ENCODE results near the gene SFI1.
"Not testable (repeated sequence)": the region's sequence is repeated elsewhere in the genome, so short reads cannot be mapped to it uniquely, and the experiment has no call there.

SFI1 gene

DNA sequence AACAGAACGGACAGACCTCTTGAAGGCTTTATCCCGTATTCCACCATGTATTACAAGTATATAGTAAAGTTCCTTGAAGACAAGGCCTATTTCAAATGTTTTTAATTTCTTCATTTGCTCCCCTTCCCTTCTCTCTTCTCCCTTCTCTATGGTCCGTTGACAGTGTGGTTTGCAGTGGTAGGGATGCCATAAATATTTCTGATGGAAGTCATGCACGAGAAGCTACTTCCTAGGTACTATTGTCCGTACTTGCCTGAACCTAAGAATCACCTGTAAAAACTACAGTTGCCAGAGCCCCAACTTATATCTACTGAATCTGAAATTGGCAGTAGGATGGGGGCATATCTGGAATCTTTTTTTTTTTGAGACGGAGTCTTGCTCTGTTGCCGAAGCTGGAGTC lies 162.9 kb downstream of the SFI1 start:
- Histone ChIP-seq H3K36me3 (no peaks in the 10 kb centered on the region), H3K27me3 (no peaks in the 10 kb centered on the region), H3K4me3 (ENCODE audit: low read depth in 1 of 2, low read length in 1 of 2) (no peak overlapping the region), H3K4me1 (ENCODE audit: control insufficient read depth in 1 of 2, insufficient read depth in 1 of 2, low read depth in 1 of 2, low read length in 1 of 2) (peaks cover 18 to 32% of the 10 kb centered on the region in 2 experiments), H3K27ac (no peak overlapping the region), H3K9me3 (no peaks in the 10 kb centered on the region)
- TF ChIP-seq, protein P1, sequence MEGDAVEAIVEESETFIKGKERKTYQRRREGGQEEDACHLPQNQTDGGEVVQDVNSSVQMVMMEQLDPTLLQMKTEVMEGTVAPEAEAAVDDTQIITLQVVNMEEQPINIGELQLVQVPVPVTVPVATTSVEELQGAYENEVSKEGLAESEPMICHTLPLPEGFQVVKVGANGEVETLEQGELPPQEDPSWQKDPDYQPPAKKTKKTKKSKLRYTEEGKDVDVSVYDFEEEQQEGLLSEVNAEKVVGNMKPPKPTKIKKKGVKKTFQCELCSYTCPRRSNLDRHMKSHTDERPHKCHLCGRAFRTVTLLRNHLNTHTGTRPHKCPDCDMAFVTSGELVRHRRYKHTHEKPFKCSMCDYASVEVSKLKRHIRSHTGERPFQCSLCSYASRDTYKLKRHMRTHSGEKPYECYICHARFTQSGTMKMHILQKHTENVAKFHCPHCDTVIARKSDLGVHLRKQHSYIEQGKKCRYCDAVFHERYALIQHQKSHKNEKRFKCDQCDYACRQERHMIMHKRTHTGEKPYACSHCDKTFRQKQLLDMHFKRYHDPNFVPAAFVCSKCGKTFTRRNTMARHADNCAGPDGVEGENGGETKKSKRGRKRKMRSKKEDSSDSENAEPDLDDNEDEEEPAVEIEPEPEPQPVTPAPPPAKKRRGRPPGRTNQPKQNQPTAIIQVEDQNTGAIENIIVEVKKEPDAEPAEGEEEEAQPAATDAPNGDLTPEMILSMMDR (IDR thresholded peaks at IDR 0.05) = no peak

DNA sequence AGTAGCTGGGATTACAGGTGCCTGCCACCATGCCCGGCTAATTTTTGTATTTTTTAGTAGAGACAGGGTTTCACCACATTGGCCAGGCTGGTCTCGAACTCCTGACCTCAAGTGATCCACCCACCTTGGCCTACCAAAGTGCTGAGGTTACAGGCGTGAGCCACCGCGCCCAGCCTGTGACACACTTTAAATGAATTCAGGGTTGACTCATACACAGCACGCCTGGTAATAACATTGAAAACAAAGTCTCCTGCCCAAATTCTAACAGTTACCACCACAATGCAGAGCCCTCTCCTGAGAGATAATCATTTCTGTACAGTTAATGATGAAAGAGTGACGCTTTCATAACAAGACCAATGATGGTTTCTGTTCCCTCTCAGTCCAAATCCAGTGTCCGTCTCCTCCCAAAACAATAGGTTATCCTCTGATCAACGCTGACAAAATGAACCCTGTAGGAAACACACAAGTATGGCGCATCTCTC lies 164.6 kb downstream of the SFI1 start:
- H3K27me3 ChIP-seq, H3K9me3 ChIP-seq, H3K36me3 ChIP-seq: not testable (repeated sequence)
- H3K27ac ChIP-seq = peak overlapping the region; percentile 88
- peaks cover 25 to 36% of the 10 kb centered on the region in 2 experiments for H3K4me1 ChIP-seq (ENCODE audit: control insufficient read depth in 1 of 2, insufficient read depth in 1 of 2, low read depth in 1 of 2, low read length in 1 of 2)
- H3K4me3 ChIP-seq (ENCODE audit: low read depth in 1 of 2, low read length in 1 of 2) = peak overlapping the region; percentile 80 to 96

DNA sequence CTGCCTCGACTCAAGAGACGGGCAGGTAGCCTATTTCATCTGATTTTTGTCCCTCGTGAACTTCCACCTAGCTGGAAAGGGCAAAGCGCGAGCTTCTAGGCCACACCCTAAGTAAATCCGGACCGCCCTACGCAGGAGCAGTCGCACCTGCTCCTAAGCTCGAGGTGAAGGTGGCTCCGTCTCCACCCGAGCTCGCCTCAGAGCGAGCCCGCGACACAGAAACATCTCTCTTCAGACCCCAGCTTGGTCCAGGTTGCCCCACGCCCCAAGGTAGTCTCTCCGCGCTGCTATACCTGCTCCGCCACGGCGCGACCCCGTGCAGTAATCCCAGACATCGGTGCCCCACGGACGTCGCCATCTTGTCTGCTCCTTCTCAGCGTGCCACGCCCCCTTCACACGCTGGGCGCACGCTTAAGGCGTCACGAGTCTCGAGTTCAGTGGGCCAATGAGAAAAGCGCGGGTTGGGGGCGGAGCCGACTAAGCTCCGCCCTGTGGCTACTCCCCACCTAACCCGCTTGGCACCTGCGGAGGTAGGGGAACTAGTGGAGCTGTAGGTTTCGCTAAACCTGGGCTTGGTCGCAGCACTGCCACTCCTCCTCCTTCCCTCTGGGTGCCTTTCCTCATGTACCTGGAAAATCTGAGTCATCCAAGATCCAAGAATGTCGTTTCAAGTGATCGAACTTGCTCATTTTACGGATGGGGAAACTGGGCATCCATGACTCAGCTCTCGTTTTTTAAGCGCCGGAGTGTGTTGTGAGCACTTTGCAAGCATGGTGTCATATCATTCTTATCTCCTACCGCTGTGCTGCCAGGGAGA lies 165.7 kb downstream of the SFI1 start, which contains the start of gene PISD:
PISD (minus strand) TSS at position 365 of the 817 bp plus-strand sequence; CDS start at position 358, 7 bp downstream.
- TF ChIP-seq, protein P1 (IDR thresholded peaks at IDR 0.05) = peak; percentile 39
- Histone ChIP-seq H3K27ac (peak within 1 kb of the TSS; percentile 88), H3K36me3 (no peaks in the 10 kb centered on the region), H3K27me3 (no peaks in the 10 kb centered on the region), H3K4me3 (ENCODE audit: low read depth in 1 of 2, low read length in 1 of 2) (peak within 1 kb of the TSS; percentile 80 to 96), H3K9me3 (no peaks in the 10 kb centered on the region), H3K4me1 (ENCODE audit: control insufficient read depth in 1 of 2, insufficient read depth in 1 of 2, low read depth in 1 of 2, low read length in 1 of 2) (peaks cover 26 to 38% of the 10 kb centered on the region in 2 experiments)

DNA sequence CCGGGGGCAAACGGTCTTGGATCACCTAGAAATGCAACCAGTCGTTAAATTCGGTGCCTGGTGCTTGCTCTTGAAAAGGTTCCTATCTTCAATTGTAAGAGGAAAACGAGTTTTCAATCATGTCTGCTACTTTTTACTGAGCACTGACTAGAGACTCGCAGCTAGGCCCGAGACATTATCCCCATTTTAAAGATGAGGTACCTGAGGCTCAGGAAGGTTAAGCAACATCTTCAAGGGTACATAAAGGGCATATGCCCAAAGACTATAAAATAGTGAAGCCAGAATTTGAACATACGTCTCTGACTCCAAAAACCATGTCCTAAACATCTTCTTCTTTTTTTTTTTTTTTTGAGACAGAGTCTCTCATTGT lies 166.3 kb downstream of the SFI1 start:
- peak overlapping the region; percentile 80 to 96 for H3K4me3 ChIP-seq (ENCODE audit: low read depth in 1 of 2, low read length in 1 of 2)
- H3K27ac ChIP-seq = peak overlapping the region; percentile 88
- H3K9me3 ChIP-seq = no peaks in the 10 kb centered on the region
- TF ChIP-seq, protein P1 (IDR thresholded peaks at IDR 0.05) = no peak
- H3K4me1 ChIP-seq (ENCODE audit: control insufficient read depth in 1 of 2, insufficient read depth in 1 of 2, low read depth in 1 of 2, low read length in 1 of 2) = peaks cover 26 to 38% of the 10 kb centered on the region in 2 experiments
- no peaks in the 10 kb centered on the region for H3K36me3 ChIP-seq
- H3K27me3 ChIP-seq = no peaks in the 10 kb centered on the region
